Left colon (tissue), 2 donors: ENCODE measurements around the gene LYAR. TPM values are rescaled to one million over a fixed set of nuclear protein-coding genes. Genes with fewer than 3 reads are reported as not detected.
"Not testable (repeated sequence)": the region's sequence is repeated elsewhere in the genome, so short reads cannot be mapped to it uniquely, and the experiment has no call there.

Experiments
- ATAC-seq: fragments of 200-7000 bp; cut with Tn5 transposase; one replicate; pipeline ENCODE4 v1.9.1; 2020; ENCODE audit warnings: mild to moderate bottlenecking, moderate library complexity
- DNase-seq, 2 donors: peaks; one replicate each; pipeline ENCODE4 v3.0.0-alpha.2; 2020
- intact Hi-C, 2 donors: fragments of 100-400 bp; cut with DNase I in 1 of 2; cut with micrococcal nuclease in 1 of 2; formaldehyde crosslinking; loops; one replicate each; pipeline versions ENCODE4 v1.11.2 to v1.14.0; 2022; cut with DNase I, micrococcal nuclease
- total RNA-seq, 2 donors: library from RNA; stranded (reverse); fragmentation: NEBNext Ultra II Directional; extraction: Animal tissue kit (Norgen Biotek cat#: 25700); gene quantifications; one replicate each; pipeline ENCODE4 v1.2.1, GENCODE V29; 2021
- donor health status: DM: no; HTN: no; CAD: no.
- donor health status: DM: yes; HTN: yes; CAD: no.

Gene LYAR
- total RNA-seq, 2 donors from 2014 or later: 5.7 to 7.1 TPM

DNA sequence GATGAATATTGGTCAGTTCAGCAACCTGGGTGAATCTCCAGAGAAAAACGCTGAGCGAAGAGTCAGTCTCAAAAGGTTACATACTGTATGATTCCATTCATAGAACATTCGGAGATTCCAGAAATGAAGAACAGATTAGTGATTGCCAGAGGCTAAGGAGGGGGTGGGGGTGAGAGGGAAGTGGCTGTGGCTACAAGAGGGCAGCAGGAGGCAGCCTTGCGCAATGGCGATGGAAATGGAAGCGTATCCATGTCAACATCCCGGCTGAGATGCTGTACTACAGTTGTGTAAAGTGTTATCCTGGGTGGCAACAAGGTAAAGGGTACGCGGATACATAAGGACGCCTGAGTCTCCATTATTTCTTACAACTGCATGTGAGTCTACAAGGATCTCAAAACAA, 18.0 kb downstream of the LYAR start:
- intact Hi-C loops: no loop called here
- no peak for ATAC-seq

DNA sequence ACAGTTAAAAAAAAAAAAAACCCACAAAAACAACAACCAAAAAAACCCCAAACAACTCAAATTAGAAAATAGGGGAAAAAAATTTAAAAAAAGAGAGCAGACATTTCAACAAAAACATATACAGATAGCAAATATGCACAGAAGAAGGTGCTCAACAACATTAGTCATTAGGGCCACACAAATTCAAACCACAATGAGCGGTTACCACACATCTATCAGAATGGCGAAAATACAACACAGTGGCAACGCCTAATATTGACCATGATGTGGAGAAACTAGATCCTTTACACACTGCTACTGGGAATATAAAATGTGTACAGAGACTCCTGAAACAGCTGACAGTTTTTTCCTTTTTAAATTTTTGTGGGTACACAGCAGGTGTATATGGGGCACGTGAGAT, 19.4 kb downstream of the LYAR start:
- no peak for ATAC-seq
- no peak for DNase-seq
- intact Hi-C loops: no loop called here

More for the DNA sequence above, 18.0 kb downstream of the LYAR start:
- DNase-seq: no peak

DNA sequence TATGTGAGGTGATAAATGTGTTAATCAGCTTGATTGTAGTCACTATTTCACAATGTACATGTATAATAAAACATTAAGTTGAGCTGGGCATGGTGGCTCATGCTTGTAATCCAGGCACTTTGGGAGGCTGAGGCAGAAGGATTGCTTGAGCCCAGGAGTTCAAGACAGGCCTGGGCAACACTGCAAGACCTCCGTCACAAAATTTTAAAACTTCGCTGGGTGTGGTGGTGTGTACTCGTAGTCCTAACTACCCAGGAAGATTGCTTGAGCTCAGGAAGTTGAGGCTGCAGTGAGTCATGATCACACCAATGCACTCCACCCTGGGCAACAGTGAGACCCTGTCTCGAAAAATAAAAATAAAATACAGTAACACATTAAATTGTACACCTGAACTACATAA, 20.1 kb downstream of the LYAR start:
- intact Hi-C loops: no loop called here
- DNase-seq (no peak), ATAC-seq (no peak)

DNA sequence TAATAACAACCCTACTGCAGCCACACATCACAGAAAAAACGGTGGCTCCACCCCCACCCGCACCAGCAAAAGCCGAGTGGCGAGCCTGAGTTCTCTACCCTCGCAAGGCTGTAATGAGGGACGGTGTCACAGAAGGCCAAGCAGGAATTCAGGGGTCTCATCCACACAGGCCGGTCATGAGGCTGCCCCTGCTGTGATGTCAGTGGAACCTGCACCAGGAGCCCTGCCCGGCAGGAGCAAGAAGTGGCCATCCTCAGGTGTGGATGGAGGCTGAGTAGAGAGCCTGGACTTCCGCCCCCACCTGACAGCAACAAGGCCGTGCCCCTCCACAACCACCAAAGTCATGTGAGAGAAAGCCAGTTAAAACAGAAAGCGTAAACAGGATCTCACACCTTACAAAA, 20.6 kb downstream of the LYAR start:
- DNase-seq: no peak
- ATAC-seq: no peak
- intact Hi-C loops: no loop called here

DNA sequence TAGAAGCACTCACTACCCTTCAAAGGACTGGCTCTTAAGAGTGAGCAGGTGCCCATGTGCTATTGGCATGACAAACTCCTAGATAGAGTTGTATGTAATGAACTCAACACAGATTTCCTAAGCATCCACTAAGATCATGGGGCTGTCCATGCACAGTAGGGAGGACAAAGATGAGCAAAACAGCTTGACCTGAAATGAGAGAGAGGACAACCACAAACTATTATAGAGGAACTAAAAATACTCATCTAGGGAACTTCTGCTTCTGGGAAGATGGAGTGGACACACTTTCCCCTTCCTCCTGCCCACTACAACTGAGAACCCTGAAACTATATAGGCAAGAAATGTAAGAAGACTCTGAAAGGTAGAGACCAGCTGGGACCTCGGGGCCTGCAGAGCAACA, 21.2 kb downstream of the LYAR start:
- no peak for DNase-seq
- intact Hi-C loops: no loop called here
- no peak for ATAC-seq

DNA sequence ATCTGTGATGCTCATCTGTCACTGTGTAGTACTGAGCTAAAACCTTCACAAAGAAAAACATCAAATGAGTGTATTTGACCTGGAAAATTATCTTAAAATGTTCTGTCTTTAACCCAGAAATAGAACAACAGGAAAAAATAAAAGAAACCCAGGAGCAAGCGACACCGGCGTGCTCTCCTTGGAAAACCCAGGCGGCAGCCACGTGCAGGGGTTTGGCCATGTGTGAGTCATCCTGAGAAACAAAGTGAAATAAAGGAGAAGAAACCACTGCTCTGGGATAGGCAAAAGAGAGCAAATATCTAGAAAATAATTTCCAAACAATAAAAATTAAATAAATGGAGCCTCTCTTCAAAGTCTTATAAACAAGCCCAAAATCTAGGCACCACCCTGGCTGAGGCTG, 22.0 kb downstream of the LYAR start:
- intact Hi-C loops: no loop called here
- DNase-seq (no peak), ATAC-seq (no peak)

DNA sequence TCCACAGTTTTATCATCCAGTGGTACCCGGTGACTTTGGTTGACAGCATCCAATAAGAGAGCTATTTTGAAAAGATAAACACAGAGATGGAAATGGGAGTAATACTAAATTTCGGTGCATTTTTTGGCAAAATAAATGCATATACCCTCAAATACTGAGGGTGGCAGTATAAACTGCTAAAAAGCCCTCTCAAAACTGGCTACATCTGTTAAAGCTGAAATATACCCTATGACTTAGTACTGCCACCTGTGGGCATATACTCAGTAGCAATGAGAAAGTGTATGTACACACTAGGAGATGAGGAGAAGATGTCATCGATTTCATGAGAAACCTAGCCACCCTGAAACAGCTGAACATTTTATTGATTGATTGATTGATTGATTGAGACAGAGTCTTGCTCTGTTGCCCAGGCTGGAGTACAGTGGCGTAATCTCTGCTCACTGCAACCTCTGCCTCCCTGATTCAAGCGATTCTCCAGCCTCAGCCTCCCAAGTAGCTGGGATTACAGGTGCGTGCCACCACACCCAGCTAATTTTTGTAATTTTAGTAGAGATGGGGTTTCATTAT, 29.7 kb downstream of the LYAR start:
- ATAC-seq (peak; percentile 60), DNase-seq (no peak)
- intact Hi-C loops: no loop called here

DNA sequence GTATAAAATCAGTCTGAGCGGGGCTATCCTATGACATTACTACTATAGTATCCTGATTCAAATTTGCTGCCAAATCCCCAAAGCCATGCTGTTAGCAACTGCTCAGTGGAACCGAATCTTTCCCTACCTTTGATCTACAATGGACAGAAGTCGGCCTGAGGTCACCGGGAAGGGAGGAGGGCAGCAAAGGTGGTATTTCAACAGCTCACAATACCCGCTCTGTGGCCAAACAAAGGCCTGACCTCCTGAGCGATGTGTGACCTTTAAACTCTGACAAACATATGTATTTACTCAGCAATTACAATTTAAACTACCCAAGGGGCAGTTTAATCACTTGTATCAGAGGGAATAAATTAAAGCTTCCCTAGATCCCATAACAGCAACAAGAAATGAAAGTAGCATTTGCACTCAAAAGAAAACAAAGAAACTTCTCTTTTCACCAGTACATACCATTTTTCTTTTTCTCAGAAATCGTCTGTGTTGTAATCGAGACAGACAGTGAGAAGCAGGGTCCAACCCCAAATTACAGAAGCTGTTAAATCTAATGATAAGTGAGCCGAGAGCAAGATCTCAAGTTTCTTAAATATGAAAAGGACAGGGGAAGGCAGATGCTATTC, 30.4 kb downstream of the LYAR start:
- ATAC-seq (peak; percentile 58), DNase-seq (no peak)
- intact Hi-C loops: no loop called here

DNA sequence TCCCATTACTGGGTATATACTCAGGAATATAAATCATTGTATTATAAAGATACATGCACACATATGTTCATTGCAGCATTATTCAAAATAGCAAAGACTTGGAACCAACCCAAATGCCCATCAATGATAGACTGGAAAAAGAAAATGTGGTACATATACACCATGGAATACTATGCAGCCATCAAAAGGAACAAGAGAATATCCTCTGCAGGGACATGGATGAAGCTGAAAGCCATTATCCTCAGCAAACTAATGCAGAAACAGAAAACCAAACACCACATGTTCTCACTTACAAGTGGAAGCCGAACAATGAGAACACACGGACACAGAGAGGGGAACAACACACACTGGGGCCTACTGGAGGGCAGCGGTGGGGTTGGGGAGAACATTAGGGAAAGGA, 32.2 kb downstream of the LYAR start:
- DNase-seq, intact Hi-C loops, ATAC-seq: not testable (repeated sequence)

DNA sequence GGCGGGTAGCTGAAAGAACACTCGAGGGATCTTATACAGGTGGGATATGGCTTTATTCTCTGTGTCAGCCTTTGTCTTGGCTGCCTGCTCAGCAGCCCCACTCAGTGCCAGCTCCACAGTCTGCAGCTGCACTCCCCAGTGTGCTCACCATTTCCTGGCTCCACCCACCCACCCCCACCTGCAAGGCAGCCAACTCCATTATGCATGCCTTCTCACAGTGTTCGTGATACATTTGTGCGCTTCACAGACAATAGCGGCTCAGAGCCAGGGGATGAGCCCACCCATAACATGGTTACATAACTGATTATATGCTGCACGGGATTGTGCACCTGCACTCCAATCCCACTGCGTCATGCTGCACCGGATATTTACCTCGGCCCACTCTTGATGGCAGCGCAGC, 33.2 kb downstream of the LYAR start:
- DNase-seq (no peak), ATAC-seq (no peak)
- intact Hi-C loops: no loop called here

DNA sequence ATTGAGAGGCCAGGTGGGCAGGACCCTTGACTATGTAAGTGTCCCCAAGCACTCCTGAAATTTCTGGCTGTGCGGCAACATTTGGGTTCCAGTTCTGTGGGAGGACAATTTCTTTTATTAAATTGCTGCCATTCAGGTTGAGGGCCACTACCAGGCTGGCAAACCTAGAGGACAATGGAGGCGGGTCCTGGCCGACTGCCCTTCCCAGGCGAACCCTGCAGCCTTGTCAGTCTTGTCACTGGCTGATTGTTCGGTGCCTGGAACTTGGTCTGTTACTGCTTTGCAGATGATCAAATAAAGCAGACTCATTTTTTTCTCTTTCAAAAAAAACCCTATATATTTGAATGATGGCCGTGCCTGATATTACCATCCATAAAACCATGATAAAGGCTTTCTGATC, 35.3 kb downstream of the LYAR start:
- intact Hi-C loops: no loop called here
- ATAC-seq: no peak
- DNase-seq: no peak

DNA sequence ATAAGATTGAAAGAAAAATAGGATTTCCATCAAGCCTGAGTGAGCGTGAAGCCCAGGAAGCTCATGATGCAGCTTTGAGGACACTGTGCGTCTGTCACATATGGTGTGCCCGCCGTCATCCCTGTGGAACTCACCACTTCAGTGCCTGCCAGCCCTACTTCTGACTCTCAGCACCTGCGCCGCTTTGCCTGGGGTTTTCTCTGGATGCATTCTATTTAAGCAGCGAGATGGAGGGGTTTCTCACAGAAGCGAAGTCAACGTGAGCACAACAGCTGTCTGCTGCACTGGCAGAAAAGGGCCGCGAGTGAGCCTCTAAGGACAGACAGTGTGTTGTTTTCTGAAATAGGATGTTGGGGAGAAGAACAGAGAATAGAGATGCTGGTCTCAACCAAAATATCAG, 35.8 kb downstream of the LYAR start:
- intact Hi-C loops: no loop called here
- DNase-seq: no peak
- ATAC-seq: no peak

DNA sequence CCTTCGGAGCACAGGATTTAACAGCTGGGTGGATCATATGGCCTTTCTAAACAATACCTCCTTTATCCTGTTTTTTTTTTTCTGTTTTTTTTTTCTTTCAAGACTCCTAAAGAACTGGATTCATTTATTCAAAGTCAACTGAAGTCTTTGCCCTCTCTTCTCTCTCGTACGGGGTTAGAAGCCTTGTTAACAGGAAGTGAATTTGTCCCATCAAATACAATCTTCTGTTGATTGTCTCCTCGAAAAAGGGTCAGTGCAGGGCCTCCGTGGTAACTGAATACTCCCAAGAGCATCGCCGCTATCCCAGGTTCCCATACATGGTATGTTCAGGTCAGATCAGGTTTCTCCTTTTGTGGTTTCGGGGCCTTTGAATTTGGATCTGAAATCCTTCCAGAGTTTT, 40.1 kb downstream of the LYAR start:
- intact Hi-C loops: no loop called here
- no peak for DNase-seq
- ATAC-seq: no peak

DNA sequence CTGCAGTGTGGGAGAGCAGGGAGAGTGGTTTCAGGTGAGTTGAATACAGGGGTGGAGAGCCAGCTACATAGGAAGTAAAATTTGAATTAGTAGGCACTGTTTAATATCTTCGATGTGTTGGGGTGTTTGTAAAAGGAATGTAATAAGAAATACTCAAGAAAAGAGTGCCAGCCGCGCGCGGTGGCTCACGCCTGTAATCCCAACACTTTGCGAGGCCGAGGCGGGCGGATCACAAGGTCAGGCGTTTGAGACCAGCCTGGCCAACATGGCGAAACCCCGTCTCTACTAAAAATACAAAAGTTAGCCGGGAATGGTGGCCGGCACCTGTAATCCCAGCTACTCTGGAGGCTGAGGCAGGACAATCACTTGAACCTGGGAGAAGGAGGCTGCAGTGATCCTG, 40.6 kb downstream of the LYAR start:
- ATAC-seq, intact Hi-C loops, DNase-seq: not testable (repeated sequence)

DNA sequence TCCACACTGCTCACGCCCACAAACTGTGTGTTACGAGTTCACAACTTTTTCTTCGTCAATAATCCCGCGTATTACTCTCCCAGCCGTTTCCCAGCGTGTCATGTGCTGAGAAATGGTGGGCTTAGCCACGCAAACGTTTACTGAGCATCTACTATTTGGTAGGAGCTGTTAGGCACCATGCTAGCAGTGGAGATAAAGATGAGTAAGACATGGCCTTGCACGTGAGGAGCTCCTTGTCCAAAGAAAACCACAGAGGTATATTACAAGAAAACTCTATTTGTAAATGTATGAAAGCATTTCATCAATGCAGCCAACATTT, 41.1 kb downstream of the LYAR start:
- no peak for DNase-seq
- intact Hi-C loops: no loop called here
- ATAC-seq: peak; percentile 7

DNA sequence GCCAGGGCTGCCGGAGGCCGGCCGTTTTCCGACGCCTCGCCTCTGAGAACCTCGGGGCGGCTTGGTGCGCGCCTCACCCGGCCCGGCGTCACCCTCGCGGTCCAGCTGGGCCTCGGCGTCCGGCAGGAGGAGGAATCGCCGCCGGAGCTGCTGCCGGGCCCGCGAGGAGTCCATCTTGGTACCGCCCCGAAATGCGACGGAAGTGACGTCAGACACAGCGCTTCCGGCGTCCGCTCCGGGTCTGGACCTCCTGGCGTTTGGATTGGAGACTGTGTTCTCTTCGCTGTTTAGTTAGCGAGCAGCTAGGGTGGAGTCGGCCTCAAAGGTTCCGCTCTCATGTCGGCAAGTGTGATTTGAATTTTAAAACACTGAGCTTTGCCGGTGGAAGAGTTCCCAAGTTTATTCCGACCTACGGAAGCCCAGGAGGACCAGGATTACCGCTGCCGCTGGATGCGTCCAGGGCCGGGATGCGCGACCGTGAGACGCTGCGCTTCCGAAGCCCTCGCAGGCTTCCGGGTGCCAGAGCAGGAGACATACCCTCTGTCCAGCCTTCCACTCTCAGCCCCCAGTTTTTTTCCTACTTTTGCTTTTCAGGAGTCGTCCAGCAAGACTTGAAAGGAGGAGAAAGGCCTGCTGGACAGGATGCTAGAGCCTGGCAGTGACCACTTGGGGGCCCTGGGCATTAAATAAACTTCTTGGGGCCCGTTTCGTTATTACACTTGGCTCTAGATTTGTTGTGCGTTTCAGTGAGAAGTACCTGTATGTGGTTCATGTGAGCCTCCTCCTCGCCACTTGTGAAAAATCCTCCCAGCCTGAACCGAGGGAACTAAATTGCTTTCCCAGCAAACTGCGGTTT, 41.7 kb downstream of the LYAR start, which contains the start of gene TMEM128:
TSS of gene TMEM128 (minus strand) at position 195 of the 856 bp plus-strand sequence. CDS start at position 174, 21 bp downstream.
- intact Hi-C loops: no loop called here
- DNase-seq (peak; percentile 91 to 94), ATAC-seq (peak; percentile 93)

DNA sequence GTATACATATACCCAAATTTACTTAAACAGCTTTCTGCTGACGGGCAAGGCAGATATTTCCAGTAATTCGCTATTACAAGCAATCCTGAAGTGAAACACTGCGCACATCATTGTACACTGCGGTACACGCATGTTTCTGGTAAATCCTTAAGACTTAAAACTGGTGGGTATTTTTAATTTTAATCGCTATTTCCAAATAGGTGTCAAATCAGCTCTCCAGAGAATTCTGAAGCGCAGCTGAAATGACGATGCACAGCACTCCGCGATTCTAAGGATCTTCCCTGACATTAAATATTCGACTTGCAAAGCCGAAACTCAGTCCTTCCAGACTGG, 42.3 kb downstream of the LYAR start:
- DNase-seq (no peak), ATAC-seq (peak; percentile 5)
- intact Hi-C loops: no loop called here

DNA sequence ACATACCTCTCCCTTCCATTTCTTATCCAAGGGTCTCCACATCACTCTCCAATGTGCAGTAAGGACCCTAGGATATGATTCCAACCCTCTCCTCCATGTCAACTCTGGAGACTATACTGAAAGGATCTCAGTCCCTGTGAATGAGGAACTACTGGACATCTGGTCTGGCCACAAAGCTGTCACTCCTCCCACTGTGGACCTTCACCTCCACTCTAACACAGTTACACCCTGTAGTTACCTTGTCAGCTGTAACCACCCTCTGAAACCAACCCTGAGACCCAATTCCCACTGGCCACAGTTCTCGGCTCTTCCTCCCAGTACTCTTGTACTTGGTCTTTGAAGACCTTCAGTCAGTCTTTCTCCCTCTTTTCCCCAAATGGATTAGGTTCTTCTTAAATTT, 44.8 kb downstream of the LYAR start:
- intact Hi-C loops: no loop called here
- ATAC-seq (peak; percentile 67), DNase-seq (no peak)

DNA sequence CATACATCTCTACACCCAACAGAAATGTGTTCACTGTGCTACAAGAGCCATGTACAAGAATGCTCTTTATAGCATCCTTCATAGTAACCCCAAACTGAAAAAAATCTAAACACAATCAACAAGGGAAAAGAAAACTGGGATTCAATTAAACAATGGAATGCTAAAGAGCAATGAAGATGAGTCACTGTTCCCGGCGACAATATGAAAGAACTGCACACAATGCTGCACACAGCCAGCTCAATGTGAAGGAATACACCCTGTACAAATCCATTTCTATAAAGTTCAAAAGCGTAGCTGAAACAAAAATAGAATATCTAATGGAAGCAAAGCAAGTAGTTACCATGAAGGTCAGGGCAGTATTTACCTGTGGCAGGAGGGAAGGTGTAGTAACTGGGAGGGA, 50.4 kb downstream of the LYAR start:
- DNase-seq, ATAC-seq, intact Hi-C loops: not testable (repeated sequence)

DNA sequence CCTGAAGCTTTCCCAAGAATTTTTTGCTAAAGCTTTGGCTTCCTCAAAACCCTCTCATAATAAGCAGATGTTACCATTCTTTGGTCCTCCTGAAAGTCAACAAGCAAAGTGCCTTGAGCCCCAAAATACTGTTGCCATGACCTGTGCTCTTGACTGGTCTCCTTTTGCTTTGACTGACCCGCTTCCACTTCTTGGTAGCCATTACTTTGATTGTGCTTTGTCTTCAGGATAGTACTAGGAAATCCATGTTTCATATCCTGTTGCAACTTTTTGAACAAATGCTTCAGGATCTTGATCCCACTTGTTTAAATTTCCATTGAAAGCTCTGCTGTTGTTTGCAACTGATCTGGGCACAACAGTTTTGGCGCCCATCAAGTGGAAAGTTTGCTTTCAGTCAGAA, 56.3 kb downstream of the LYAR start:
- intact Hi-C loops: no loop called here
- no peak for ATAC-seq
- no peak for DNase-seq

DNA sequence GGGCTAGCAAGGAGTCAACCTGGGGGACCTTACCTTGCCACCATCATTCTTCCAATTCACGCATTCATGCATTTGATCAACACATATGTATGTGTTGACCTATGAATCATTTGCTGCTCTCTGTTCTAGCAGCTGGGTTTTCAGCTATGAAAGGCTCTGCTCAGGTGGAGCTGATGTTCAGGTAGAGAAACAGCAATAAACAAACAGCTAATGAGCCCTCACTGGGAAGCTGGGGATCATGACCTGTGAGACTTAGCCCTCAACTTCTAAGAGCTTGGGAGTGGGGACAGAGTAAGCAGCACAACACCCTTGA, 61.6 kb downstream of the LYAR start:
- ATAC-seq: no peak

More for the DNA sequence above, 61.6 kb downstream of the LYAR start:
- DNase-seq: no peak
- intact Hi-C loops: no loop called here
